Measurements from ENCODE around the gene ORM1. TPM values are rescaled to one million over a fixed set of nuclear protein-coding genes. Genes with fewer than 3 reads are reported as not detected.
"Not testable (repeated sequence)": the region's sequence is repeated elsewhere in the genome, so short reads cannot be mapped to it uniquely, and the experiment has no call there.

The ORM1 gene
- total RNA-seq, 1 experiment from 2014 or later, result not detected

GRCh38 chr9:114325684-114326254, 2.9 kb downstream of the ORM1 start:
- CTCF ChIA-PET; H3K4me3 ChIP-seq (ENCODE audit: low read length); H3K27ac ChIP-seq (ENCODE audit: low read length); H3K9ac ChIP-seq (ENCODE audit: low read length); H3K4me1 ChIP-seq (ENCODE audit: insufficient read depth, low read length); BruUV-seq (replicated peaks); POLR2A ChIA-PET (ENCODE audit: unreplicated experiment); H3K9me2 ChIP-seq (replicated peaks; ENCODE audit: low read length); H3K9me3 ChIP-seq (ENCODE audit: low read length); H3F3A ChIP-seq (ENCODE audit: low read length, unreplicated experiment); intact Hi-C loops (cut with micrococcal nuclease); H3K4me2 ChIP-seq (ENCODE audit: low read length); DNase-seq; H3K36me3 ChIP-seq (ENCODE audit: low read depth, low read length); H3K79me2 ChIP-seq (ENCODE audit: low read length); H4K20me1 ChIP-seq (ENCODE audit: low read length); H2AFZ ChIP-seq (ENCODE audit: low read length); ATAC-seq; H3K27me3 ChIP-seq (ENCODE audit: low read length): not testable (repeated sequence)

GRCh38 chr9:114327749-114328148, 4.9 kb downstream of the ORM1 start:
- Histone ChIP-seq H3K27ac (ENCODE audit: low read length) (no peak overlapping the region), H3K27me3 (ENCODE audit: low read length) (no peaks in the 10 kb centered on the region), H3K9ac (ENCODE audit: low read length) (no peak overlapping the region), H3K4me3 (ENCODE audit: low read length) (no peak overlapping the region), H3K4me2 (ENCODE audit: low read length) (no peak overlapping the region), H3F3A (ENCODE audit: low read length, unreplicated experiment) (no peaks in the 10 kb centered on the region), H3K9me2 (replicated peaks; ENCODE audit: low read length) (no peaks in the 10 kb centered on the region), H3K9me3 (ENCODE audit: low read length) (no peaks in the 10 kb centered on the region), H2AFZ (ENCODE audit: low read length) (no peak overlapping the region), H4K20me1 (ENCODE audit: low read length) (no peaks in the 10 kb centered on the region), H3K36me3 (ENCODE audit: low read depth, low read length) (no peaks in the 10 kb centered on the region), H3K79me2 (ENCODE audit: low read length) (no peaks in the 10 kb centered on the region), H3K4me1 (ENCODE audit: insufficient read depth, low read length) (no peaks in the 10 kb centered on the region)
- no peak for TF ChIP-seq EZH2 (IDR thresholded peaks at IDR 0.05; ENCODE audit: low read length, unreplicated experiment)
- no peak for ATAC-seq
- intact Hi-C loops (cut with micrococcal nuclease), result no loop called here
- ChIA-PET POLR2A (ENCODE audit: unreplicated experiment) (no interaction called here), CTCF (no interaction called here)
- no TSS peak for BruUV-seq (replicated peaks)
- DNase-seq, result no peak

- H4K20me1 ChIP-seq (ENCODE audit: low read length); H3K79me2 ChIP-seq (ENCODE audit: low read length); H3F3A ChIP-seq (ENCODE audit: low read length, unreplicated experiment); H3K4me3 ChIP-seq (ENCODE audit: low read length); H3K4me2 ChIP-seq (ENCODE audit: low read length); ATAC-seq; H3K9me3 ChIP-seq (ENCODE audit: low read length); H3K4me1 ChIP-seq (ENCODE audit: insufficient read depth, low read length); H3K9me2 ChIP-seq (replicated peaks; ENCODE audit: low read length); H2AFZ ChIP-seq (ENCODE audit: low read length); CTCF ChIA-PET; H3K27me3 ChIP-seq (ENCODE audit: low read length); H3K36me3 ChIP-seq (ENCODE audit: low read depth, low read length); BruUV-seq (replicated peaks); DNase-seq; intact Hi-C loops (cut with micrococcal nuclease); H3K27ac ChIP-seq (ENCODE audit: low read length); POLR2A ChIA-PET (ENCODE audit: unreplicated experiment); H3K9ac ChIP-seq (ENCODE audit: low read length): not testable (repeated sequence)
Measured at GRCh38 chr9:114328357-114328820, 5.5 kb downstream of the ORM1 start.

GRCh38 chr9:114328937-114329624, 6.2 kb downstream of the ORM1 start:
- POLR2A ChIA-PET (ENCODE audit: unreplicated experiment), result not testable (repeated sequence)

GRCh38 chr9:114329625-114330022, 6.7 kb downstream of the ORM1 start, which contains the start of gene ORM2:
ORM2 (plus strand) TSS chr9:114329869; CDS start chr9:114329905, 36 bp downstream.
- DNase-seq; H4K20me1 ChIP-seq (ENCODE audit: low read length); H3F3A ChIP-seq (ENCODE audit: low read length, unreplicated experiment); H3K4me2 ChIP-seq (ENCODE audit: low read length); H3K79me2 ChIP-seq (ENCODE audit: low read length); POLR2A ChIA-PET (ENCODE audit: unreplicated experiment); H3K27ac ChIP-seq (ENCODE audit: low read length); H2AFZ ChIP-seq (ENCODE audit: low read length); CTCF ChIA-PET; H3K4me1 ChIP-seq (ENCODE audit: insufficient read depth, low read length); BruUV-seq (replicated peaks); H3K9me3 ChIP-seq (ENCODE audit: low read length); intact Hi-C loops (cut with micrococcal nuclease); H3K36me3 ChIP-seq (ENCODE audit: low read depth, low read length); H3K4me3 ChIP-seq (ENCODE audit: low read length); H3K9ac ChIP-seq (ENCODE audit: low read length); H3K27me3 ChIP-seq (ENCODE audit: low read length); H3K9me2 ChIP-seq (replicated peaks; ENCODE audit: low read length); ATAC-seq: not testable (repeated sequence)

More at GRCh38 chr9:114328937-114329624, 6.2 kb downstream of the ORM1 start:
- H3K79me2 ChIP-seq (ENCODE audit: low read length); H3K27ac ChIP-seq (ENCODE audit: low read length); CTCF ChIA-PET; H2AFZ ChIP-seq (ENCODE audit: low read length); intact Hi-C loops (cut with micrococcal nuclease); DNase-seq; H3K36me3 ChIP-seq (ENCODE audit: low read depth, low read length); H3K27me3 ChIP-seq (ENCODE audit: low read length); H3K4me3 ChIP-seq (ENCODE audit: low read length); H3K9me2 ChIP-seq (replicated peaks; ENCODE audit: low read length); H4K20me1 ChIP-seq (ENCODE audit: low read length); H3K4me2 ChIP-seq (ENCODE audit: low read length); H3K9ac ChIP-seq (ENCODE audit: low read length); BruUV-seq (replicated peaks); H3K4me1 ChIP-seq (ENCODE audit: insufficient read depth, low read length); H3F3A ChIP-seq (ENCODE audit: low read length, unreplicated experiment); H3K9me3 ChIP-seq (ENCODE audit: low read length); ATAC-seq: not testable (repeated sequence)
